ENCODE measurements around the gene PGAP6. TPM values are rescaled to one million over a fixed set of nuclear protein-coding genes. Genes with fewer than 3 reads are reported as not detected.

Gene PGAP6
- total RNA-seq = 56.7 and 57.8 TPM in 2 replicates

DNA sequence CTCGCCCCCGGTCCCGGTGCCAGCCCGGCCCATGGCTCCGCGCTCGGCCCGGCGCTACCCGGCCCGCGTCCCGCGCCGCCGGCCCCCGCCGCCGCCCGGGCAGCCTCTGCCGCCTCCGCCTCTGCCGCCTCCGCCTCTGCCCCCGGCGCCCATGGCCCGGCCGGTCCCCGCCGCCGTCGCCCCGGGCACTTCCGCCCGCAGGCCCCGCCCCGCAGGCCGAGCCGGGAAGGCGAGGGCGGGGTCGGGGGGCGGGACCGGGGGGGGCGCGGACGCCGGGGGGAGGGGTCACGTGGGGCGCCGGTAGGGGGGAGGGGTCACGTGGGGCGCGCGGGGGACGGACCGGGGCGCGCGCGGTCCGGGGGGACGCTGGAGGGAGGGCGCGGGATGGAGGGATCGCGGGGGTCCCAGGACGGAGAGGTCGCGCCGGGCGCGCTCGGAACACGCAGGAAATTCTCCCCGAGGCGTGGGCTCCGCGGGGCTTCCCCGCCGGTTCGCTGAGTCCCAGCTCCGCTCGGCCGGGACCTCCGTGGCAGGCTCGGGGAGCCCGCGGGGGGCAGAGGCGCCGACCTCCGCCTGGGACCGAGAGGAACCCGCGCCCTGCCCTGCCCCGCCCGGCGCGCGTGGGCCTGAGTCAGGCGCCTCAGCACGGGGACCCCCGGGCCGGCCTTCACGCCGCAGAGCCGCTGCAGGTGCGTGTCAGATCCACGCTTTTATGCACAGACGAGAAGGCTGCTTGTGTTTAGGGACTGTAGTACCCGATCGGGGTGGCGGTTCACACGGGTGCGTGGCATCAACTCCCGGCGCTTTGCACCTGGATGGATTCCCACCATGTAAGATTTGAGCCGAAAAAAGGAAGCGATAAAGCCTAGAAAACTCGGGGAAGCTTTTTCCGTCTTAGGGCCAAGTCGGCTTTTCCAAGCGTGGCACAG, at the start of gene PGAP6:
TSS of gene PGAP6 (minus strand) at position 190 of the 929 bp plus-strand sequence. CDS start at position 33, 157 bp downstream.

DNA sequence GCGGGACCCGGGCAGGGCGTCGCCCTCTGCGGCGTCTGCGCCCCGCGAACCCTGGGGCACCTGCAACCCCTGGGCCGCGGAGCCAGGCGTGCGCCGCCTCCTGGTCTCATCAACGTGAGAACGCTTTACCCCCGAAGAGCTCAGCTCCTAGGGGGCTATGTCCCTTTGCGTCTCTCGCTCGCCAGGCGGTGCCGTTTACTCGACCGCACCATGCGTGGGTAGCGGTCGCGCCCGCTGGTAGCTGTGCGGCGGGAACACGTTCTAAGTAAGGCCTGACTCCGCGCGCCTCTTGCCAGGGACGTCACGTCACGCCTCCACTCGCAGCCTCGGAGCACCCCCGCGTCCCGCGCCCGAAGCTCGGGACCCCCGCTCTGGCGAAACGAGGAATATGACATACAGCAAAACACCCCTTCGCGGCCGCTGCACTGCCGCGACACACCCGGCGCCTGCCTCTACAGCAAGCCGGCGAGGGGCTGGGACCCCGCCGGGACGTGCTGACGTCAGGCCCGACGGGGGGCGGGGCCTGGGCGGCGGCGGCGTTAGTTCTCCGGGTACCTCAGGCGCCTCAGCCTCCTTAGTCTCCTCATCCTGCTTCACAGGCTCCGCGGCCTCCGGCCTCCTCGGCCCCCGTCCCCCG, 43.4 kb upstream of the PGAP6 start, which contains the start of gene RAB11FIP3:
TSS of gene RAB11FIP3 (plus strand) at position 568 of the 637 bp plus-strand sequence. CDS start 358 bp downstream, outside the sequence.

DNA sequence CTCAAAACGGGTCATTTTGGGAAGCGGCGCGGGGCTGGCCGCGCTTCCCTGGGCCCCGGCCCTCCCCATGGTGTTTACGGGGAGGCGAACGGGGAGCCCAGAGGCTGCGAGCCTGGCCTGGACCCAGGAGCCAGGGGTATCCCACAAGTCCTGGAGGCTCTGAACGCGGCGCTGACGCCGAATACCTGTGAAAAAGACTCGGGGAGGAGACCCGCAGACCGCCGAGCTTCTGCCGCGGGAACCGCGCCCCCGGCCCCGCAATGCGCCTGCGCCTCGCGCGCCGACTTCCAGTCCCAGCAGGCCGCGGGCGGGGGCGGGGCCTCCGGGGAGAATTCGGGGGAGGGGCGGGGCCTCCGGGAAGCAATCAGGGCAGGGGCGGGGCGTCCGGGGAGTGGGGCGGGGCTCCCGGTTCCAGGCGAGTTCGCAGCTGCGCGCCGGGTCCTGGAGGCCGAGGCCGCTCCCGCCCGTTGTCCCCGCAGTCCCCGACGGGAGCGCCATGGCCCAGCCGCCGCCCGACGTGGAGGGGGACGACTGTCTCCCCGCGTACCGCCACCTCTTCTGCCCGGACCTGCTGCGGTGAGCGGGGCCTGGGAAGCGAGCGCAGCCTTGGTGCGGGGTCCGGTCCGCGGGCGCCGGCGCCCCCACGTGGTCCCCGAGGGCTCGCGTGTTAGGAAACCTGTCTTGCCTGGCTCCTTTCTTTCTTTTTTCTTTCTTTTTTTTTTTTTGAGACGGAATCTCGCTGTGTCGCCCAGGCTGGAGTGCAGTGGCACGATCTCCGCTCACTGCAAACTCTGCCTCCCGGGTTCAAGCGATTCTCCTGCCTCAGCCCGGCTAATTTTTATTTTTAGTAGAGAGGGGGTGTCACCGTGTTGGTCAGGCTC, 19.9 kb upstream of the PGAP6 start, which contains the start of gene DECR2:
TSS of gene DECR2 (plus strand) at position 418 of the 881 bp plus-strand sequence. CDS start at position 497, 79 bp downstream.

DNA sequence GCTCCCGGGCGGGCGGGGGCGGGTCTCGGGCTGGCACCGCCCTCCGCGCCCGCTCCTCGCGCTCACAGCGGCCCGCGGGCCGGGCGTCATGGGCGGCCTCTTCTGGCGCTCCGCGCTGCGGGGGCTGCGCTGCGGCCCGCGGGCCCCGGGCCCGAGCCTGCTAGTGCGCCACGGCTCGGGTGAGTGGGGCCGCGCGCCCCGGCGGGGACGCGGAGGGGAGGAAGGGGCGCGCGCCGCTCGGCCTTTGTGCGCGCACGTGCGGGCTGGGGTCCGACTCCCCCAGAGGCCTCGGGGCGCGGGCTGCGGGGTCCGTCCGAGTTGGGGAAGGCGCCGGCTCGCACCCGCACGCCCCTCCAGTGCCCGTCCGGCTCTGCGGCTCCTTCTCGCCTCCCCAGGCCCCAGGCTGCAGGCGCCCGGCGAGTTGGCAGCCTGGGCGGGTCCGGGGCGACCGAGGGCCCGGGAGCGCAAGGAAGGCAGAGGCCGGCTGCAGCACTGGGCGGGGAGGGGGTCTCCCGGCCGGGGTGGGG, 15.4 kb upstream of the PGAP6 start, which contains the start of gene NME4:
TSS of gene NME4 (plus strand) at position 65 of the 527 bp plus-strand sequence. CDS start at position 89, 24 bp downstream.

DNA sequence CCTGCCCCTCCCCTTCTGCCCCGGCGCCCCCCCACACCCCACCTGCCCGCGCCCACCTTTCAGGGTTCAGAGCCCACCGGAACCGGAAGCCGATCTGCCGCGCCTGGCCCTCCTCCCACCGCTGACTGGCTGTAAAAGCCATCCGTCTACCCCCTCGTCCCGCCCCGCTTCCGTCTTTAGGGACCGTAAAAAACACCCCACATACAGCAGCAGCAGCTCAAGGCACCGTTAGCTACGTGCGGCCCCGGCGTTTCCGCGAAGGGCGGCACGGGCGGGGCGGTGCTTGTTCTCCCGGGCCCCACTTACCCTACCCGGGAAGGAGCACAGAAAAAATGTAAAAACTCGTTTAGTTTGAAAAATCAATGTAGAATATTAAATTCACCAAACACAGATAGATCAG, 11.3 kb downstream of the PGAP6 start, which contains the start of gene MRPL28:
TSS of gene MRPL28 (minus strand) at position 96 of the 400 bp plus-strand sequence. CDS start 320 bp downstream, outside the sequence.

GRCh38 chr16:352547-353403, 29.0 kb downstream of the PGAP6 start, which contains the start of gene AXIN1:
TSS of gene AXIN1 (minus strand) at chr16:352723. CDS start at chr16:347025, 5,698 bp downstream.

Other genes with a start within 250 kb of the PGAP6 start
- gene NPRL3, start 243.3 kb downstream of the PGAP6 start, total RNA-seq = 10.1 and 14.4 TPM in 2 replicates
- gene HBZ, start 229.3 kb downstream of the PGAP6 start, total RNA-seq = not detected in 2 replicates
- gene HBM, start 216.0 kb downstream of the PGAP6 start, total RNA-seq = not detected in 2 replicates
- gene HBA2, start 209.1 kb downstream of the PGAP6 start, total RNA-seq = not detected in 2 replicates
- gene HBA1, start 205.3 kb downstream of the PGAP6 start, total RNA-seq = not detected in 2 replicates
- gene HBQ1, start 201.5 kb downstream of the PGAP6 start, total RNA-seq = 0.40 TPM in 1 of 2 replicates, not detected in the other
- 67.2 and 67.8 TPM in 2 replicates for gene LUC7L, start 152.5 kb downstream of the PGAP6 start, total RNA-seq
- gene FAM234A, start 147.2 kb downstream of the PGAP6 start, total RNA-seq = 62.6 and 66.9 TPM in 2 replicates
- gene RGS11, start 106.0 kb downstream of the PGAP6 start, total RNA-seq = 3.1 and 3.6 TPM in 2 replicates
- gene ARHGDIG, start 101.4 kb downstream of the PGAP6 start, total RNA-seq = 0.79 and 1.7 TPM in 2 replicates
- gene PDIA2, start 98.8 kb downstream of the PGAP6 start, total RNA-seq = 0.29 and 0.66 TPM in 2 replicates
- 19.8 and 20.8 TPM in 2 replicates for gene AXIN1, start 29.3 kb downstream of the PGAP6 start, total RNA-seq
- gene MRPL28, start 11.4 kb downstream of the PGAP6 start, total RNA-seq = 85.0 and 90.7 TPM in 2 replicates
- 71.9 and 83.6 TPM in 2 replicates for gene NME4, start 15.2 kb upstream of the PGAP6 start, total RNA-seq
- gene DECR2, start 19.9 kb upstream of the PGAP6 start, total RNA-seq = 12.2 and 16.1 TPM in 2 replicates
- gene RAB11FIP3, start 43.7 kb upstream of the PGAP6 start, total RNA-seq = 34.2 and 39.8 TPM in 2 replicates
- gene CAPN15, start 145.7 kb upstream of the PGAP6 start, total RNA-seq = 42.2 and 70.2 TPM in 2 replicates
- gene PRR35, start 178.4 kb upstream of the PGAP6 start, total RNA-seq = 0.07 TPM in 1 of 2 replicates, not detected in the other
- gene NHLRC4, start 185.0 kb upstream of the PGAP6 start, total RNA-seq = 0.86 and 1.1 TPM in 2 replicates
- 24.9 and 30.7 TPM in 2 replicates for gene PIGQ, start 188.0 kb upstream of the PGAP6 start, total RNA-seq
- gene RAB40C, start 208.1 kb upstream of the PGAP6 start, total RNA-seq = 11.2 and 13.9 TPM in 2 replicates
- 0.13 and 0.22 TPM in 2 replicates for gene WFIKKN1, start 249.0 kb upstream of the PGAP6 start, total RNA-seq

All from thoracic aorta endothelial cell (primary cell).